Measurements from ENCODE around the gene EYA2.

The EYA2 gene

DNA sequence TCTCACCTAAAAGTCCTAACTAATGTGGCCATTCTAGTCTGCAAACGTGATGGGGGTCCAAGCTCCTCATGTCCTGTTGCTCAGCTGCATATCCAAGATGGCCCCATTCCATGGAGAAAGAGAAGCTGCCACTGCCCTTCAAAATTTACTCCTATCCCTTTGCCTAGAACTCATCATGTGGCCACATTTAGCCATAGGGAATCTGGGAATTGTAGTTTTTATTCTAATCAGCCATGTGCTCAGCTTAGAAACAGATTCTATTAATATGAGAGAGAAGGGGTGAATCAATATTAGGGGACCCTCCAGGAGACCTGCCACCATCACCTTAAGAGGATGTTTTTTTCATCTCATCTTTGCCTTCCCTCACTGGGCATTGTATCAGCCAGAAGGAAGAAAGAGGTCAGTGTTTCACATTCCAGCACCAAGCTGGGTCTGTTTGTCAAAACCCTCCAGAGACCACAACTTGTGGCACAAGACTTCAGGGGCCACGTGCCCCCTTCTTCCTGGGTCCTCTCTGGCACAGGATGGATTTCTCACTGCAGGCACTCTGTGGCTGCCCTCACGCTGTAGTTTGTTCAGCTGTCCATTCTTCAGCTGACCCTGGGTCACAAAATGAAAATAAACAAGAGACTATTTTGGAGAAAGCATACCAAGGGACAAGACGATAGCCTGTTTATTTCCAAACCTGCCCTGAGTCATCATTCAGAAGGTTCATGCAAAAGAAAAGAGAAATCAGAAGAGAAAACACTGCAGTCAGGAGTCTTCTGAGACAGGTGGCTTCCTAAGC lies 172.0 kb downstream of the EYA2 start:
- DNase-seq (ENCODE audit: low read depth): peak; percentile 89

DNA sequence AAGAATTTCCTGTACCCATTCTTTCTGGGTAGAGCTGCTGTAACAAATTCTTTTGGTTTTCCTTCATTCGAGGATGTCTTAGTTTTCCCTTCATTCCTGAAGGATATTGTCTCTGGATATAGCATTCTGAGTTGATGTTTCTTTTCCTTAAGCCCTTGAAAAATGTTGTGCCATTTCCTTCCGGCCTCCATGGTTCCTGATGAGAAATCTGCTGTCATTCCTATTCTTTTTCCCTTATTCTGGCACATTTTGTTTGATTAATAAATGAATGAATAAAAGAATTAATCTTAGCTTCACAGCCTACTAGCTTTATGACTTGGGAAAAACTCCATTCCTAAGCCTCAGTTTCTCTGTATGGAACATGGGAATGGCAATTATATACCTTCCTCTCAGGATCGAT lies 173.1 kb downstream of the EYA2 start:
- no peak for DNase-seq (ENCODE audit: low read depth)

DNA sequence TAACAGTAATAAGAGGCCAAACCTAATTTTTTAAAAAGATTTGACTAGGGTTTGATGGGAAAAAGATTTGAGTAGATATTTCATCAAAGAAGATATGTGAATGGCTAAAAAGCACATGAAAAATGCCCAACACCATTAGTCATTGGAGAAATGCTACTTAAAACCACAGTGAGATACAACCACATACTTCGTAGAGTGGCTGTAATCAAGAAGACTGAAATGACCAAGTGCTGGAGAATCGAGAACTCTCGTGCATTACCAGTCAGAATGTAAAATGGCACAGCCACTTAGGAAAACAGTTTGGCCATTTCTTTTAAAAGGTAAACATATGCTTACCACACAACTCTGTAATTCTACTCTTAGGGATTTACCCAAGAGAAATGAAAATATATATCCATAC lies 175.5 kb downstream of the EYA2 start:
- DNase-seq (ENCODE audit: low read depth): peak; percentile 82

DNA sequence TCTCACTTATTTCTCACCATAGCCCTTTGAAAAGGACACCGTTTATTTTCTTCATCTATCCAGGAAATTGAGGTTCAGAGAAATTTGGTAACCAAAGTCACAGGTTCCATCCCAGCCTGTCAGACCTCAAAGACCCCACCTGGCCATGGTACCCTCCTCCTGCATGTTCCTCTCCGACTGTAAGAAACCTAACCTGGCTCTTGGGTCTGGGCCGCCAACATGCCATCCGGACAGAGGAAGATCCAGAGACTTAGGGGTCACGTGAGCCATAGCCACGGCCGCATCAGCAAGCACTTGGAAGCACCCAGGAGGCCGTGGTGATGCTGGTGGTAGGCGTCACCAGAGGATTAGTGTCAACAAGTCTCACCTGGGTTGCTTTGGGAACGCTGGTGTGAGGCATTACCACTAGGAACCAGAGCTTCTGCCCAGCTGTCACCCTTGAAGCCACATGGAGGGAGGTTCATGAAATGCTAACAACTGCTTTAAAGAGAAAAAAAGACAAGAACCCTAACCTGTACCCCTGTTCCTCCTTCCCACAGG lies 177.1 kb downstream of the EYA2 start:
- no peak for DNase-seq (ENCODE audit: low read depth)

DNA sequence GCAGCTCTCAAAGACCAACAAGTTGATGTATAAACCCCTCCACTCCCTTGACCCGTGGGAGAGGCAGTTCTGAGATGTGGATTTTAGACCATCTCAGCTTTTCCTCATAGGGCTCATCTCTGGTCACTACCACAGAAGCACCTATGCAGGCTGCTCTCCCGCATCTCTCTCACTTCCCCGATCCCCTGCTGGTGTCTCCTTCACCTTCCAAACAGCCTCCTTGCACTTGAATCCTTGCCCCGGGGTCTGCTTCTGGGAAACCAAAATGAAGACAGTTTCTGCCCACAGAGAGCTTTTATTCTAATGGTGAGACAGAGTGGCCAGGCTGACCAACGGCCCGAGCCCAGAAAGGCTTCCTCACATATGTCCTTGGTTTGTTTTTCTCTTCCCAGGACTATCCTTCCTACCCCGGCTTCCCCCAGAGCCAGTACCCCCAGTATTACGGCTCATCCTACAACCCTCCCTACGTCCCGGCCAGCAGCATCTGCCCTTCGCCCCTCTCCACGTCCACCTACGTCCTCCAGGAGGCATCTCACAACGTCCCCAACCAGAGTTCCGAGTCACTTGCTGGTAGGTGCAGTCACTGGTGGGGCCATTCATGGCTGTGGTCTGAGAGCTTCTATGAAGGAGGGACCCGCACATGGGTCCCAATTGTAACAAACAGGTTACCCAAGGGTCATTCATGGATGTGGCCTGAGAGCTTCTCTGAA lies 179.3 kb downstream of the EYA2 start:
- DNase-seq (ENCODE audit: low read depth): no peak

DNA sequence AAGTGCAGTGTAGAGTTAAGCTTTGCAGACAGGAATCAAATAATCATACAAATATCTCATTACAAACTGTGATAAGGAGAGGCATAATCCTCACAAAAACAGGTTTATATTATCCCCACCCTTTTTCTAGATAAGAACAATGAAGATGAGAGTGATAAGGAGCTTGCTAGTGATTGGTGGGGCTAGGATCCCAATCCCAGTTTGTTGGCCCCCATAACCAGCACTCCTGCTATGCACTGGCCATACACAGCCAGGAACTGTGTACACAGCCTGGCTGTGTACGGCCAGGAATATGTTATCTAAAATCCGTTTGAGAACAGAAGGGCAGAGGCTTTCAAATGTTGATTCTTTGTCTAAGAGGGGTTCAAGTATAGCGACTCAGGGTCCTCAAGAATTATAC lies 180.6 kb downstream of the EYA2 start:
- no peak for DNase-seq (ENCODE audit: low read depth)

DNA sequence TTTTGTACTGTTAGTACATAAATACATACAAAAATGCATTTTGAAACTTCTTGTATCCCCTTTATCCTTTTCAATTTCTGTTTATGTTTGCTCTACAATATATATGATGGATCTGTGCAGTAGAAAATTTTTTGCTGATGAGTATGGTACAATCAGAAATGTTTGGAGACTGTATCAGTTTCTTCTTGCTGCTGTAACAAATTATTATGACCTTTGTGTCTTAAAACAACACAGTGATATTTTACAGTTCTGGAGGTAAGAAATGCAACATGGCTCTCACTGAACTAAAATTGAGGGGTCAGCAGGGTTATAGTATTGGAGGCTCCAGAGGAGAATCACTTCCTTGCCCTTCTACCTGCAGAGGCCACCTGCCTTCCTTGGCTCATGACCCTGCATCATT lies 184.4 kb downstream of the EYA2 start:
- no peak for DNase-seq (ENCODE audit: low read depth)

DNA sequence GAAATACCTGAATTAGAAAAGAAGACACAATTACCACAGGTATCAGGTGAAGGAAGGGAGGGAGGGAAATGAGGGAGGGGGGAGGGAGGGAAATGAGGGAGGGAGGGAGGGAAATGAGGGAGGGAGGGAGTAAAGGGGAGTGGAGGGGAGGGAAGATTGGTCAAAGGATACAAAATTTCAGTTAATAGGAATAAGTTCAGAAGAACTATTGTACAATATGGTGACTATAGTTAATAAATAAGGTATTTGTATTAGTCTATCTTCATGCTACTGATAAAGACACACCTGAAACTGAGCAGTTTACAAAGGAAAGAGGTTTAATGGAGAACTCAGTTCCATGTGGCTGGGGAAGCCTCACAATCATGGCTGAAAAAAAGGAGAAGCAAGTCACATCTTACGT lies 185.7 kb downstream of the EYA2 start:
- DNase-seq (ENCODE audit: low read depth): no peak

DNA sequence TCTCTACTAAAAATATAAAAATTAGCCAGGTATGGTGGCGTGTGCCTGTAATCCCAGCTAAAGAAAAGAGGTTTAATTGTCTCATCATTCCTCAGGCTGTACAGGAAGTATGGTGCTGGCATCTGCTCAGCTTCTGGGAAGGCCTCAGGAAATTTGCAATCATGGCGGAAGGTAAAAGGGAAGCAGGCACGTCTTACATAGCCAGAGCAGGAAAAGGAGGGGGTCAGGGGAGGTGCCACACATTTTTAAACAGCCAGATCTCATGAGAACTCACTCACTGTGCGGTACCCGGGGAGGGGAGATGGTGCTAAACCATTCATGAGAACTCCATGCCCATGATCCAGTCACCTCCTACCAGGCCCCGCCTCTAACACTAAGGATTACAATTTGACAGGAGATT lies 191.7 kb downstream of the EYA2 start:
- DNase-seq (ENCODE audit: low read depth): no peak

DNA sequence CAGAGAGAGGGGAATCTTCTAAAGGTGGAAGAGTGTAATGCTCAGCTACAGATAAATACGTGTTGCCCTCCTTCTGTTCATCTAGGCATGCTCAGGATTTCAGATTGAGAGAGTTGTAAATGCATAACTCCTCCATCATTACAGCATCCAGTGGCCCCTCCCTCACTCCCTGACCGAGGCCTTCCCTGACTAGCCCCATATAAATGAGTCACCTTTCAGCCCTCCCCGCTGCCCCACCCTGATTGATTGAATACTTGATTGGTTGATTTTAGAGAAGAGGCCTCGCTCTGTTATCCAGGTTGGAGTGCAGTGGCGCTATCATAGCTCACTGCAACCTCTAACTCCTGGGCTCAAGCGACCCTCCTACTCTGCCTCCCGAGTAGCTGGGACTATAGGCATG lies 193.7 kb downstream of the EYA2 start:
- no peak for DNase-seq (ENCODE audit: low read depth)

DNA sequence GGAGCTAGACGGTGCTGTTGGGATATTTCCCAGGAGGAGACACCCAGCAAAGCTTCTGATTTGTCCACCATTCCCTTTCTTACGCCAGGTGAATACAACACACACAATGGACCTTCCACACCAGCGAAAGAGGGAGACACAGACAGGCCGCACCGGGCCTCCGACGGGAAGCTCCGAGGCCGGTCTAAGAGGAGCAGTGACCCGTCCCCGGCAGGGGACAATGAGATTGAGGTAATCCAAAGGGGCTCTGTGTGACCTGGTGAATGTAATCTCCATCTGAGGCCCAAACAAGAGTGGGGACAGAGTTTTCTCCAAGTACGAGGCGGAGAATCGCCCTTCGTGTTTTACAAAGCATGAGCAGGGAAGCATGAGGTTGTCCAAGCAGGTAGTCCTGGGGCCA lies 194.5 kb downstream of the EYA2 start:
- DNase-seq (ENCODE audit: low read depth): no peak

DNA sequence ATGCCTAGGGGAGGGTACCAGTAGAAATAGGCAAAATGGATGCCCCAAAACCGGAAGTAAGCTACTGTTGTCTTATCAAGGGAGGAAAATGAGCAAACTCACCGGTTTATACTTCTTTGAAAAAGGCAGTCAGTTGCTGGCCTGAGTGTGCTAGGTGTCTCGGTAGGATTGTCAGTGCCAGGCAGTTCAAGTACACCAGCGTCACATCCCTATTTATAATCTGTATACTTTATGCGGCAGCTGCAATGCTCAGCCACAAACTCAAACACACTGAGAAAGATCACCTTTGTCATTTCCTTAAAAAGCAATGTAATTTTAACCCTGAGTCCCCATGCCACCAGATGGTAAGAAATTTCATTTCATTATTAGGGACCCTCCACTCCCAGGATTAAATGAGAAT lies 196.2 kb downstream of the EYA2 start:
- DNase-seq (ENCODE audit: low read depth): no peak

DNA sequence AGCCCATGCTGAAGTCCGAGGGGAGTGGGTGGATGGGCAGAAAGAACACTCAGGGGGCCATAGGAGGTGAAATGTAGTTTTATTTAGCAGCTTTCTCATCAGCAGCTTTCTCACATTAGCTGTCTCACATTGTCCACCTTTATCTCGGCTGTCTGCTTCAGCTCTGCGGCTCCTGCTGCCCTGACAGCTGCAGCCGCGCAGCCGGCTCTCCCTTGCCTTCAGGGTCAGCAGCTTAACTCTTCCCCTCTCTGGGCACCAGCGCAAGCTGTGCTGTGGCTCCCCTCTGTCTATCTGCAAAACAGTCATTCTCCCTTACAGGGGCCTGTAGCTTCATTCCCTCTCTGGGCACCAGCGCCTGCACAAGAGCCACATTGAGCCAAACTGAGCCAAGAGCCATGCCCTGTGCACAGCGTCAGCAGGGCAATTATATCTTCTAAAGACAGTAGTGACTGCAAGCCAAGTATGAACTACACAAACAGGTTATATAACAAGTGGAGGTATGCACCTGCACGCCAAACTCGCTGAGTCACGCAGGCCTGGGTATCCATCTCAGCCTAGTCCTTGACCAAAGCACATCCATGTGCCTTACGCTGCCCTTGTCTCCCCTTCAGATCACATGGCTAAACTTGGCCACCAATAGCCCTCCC lies 198.8 kb downstream of the EYA2 start:
- no peak for DNase-seq (ENCODE audit: low read depth)

DNA sequence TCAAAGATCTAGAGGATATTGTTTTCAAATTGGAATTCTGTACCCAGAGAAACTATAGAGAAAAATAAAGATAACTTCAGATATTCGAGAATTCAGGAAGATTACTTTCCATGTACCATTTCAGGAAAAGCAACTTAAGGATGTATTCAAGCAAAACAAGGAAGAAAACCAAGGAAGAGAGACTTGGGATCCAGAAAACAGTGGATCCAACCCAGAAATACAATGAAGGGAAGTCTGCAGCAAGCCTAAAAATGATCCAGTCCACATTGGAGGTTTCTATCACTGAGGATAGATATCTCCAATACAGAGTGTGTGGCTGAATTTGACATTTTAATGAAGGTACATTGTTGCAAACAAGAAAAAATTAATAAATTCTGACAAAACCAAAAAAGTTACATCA lies 201.0 kb downstream of the EYA2 start:
- no peak for DNase-seq (ENCODE audit: low read depth)

DNA sequence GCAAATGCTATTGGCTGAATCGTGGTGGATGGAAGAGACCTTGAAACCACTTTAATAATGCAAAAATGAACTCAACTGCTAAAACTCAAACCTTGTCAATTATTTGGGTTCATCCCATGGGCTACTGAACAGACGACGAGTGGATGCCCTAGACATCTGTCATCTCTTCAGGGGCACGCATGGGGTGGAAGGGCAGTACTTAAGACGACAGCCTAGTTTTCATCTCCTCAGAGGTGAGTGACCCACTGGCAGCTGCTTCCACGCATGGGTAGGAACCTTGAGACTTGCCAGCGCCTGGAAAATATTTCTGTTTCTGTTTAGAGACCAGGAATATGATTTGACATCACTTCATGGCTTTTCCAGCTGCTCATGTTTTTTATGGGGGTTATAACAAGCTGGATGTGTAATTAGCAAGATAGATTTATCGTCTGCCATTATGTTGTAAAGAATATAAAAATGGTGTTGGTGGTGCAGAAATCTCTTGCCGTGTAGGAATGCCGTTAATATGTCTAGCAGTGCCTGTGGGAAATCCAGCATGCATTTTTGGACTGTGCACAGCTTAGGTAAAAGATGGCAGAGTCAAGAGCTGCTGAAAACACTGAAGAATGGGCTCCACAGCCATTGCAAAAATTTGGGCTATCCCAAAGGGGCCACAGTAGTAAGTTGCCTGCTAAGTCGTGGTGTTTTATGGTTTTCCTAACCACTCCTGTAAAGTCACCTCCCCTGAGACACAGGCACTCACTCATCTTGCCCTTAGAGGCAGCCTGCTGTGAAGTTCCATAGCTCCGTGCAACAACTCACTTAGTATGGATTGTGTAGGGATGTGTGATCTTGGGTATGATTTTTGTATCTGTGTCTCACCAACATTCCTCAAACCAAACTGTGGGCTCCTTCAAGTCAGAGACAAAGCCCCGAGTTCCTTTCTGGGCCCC lies 203.3 kb downstream of the EYA2 start:
- no peak for DNase-seq (ENCODE audit: low read depth)

DNA sequence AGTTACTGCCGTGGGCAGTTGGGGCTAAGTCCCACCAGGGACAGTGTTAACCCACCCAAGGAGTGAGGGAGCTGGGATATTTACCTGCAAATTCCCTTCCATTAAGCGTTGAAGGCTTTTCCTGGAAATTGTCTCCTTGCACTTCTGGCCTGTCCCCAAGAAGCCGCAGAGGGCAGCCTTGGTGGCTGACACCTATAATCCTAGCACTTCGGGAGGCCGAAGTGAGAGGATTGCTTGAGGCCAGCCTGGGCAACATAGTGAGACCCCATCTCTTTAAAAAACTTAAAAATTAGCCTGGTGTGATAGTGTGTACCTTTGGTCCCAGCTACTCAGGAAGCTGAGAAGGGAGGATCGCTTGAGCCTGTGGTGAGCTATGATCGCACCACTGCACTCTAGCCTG lies 204.4 kb downstream of the EYA2 start:
- DNase-seq (ENCODE audit: low read depth): no peak

DNA sequence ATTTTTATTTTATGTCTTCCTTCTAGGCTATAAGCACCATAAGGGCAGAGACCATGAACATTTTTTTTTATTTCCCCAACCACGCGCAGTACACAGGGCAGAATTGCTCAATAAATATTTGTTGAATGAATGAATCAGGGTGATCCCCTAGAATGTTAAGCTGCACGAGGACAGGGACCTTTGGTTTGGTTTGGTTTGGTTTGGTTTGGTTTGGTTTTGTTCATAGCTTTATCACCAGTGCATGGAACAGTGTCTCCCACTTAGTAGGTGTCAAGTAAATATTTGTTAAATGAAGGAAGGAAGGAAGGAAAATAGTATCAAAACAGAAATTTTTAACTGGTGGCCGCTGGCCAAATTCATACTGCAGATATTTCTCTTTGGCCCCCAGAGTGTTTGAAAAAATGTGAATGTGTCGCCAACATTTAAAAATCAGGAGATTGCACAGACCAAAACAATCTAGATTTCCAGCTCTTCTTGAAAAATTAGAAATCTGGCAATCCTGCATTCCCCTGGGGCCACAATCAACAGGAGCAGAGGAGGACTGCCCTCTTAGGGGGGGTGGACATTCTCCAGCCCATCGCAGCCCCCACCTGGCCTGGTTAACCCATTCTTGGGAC lies 205.3 kb downstream of the EYA2 start:
- DNase-seq (ENCODE audit: low read depth): peak; percentile 85

DNA sequence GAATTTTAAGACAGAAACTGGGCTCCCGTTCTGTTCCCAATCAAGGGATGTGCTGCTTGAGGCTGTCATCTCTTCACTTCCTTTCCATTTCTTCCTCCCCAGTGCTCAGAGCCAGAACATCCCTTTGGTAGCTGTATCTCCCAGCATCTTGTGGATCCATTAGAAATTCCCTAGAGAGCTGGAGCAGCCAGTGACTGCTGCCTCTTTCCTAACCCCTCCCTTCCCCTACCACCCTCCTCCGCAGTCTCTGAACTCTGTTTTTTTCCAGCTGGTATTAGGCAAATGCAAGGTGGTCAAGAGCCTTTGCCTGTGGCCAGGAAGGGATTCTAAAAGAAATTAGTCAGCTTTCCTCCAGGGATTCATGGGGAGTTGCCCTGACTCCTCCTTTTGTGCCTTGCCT lies 208.0 kb downstream of the EYA2 start:
- DNase-seq (ENCODE audit: low read depth): no peak

DNA sequence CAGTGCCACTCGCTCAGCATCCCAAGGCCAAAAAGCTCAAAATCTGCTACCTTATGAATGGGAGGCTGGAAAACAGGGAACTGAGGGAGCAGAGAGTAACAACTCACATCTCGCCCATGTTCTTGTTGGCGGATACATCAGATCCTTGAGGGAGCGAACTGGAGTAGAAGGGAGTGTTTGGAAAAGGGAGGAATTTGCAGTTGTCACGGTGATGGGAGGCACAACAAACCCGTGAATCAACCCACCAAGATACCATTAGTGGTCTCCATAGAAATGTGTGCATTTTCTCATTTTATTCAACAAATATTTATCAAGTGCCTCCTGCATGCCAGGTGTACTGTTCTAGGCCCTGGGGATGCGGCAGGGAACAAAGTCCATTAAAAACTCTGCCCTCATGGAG lies 212.1 kb downstream of the EYA2 start:
- no peak for DNase-seq (ENCODE audit: low read depth)

DNA sequence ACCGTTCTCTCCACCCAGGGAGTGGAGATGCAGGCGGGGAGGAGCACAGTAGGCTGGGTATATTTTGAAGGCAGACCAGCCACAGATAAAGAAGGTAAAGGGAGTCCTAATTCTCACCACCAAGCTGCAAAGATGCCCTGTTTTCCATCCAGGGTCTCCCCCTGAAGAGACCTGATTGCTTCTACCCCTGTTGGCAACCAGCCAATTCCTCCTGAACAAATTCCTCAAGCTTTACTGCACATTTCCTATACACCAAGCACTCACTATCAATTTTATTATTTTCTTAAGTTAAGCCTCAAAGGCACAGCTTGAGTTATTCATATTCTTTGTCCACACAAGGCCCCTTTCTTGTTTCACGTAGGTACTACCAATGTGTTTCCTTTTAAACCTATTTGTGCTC lies 214.4 kb downstream of the EYA2 start:
- DNase-seq (ENCODE audit: low read depth): no peak

DNA sequence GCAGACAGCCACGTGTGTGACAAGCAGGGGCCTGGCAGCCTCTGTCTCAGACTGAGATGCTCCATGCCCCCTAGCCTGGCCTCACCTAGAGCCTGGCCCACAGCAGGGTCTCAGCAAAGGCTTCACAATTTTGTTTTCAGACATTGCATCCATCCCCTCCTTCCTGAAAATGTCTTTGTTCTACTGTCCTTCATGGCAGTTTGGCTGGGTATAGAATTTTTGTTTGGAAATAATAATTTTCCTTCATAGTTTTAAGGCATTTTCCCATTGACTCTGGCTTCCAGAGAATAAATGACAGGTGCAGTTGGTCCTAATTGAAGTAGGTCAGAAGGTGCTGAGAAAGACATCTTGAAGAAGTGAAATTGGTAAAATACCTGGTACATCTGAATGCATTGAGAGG lies 216.2 kb downstream of the EYA2 start:
- DNase-seq (ENCODE audit: low read depth): no peak

DNA sequence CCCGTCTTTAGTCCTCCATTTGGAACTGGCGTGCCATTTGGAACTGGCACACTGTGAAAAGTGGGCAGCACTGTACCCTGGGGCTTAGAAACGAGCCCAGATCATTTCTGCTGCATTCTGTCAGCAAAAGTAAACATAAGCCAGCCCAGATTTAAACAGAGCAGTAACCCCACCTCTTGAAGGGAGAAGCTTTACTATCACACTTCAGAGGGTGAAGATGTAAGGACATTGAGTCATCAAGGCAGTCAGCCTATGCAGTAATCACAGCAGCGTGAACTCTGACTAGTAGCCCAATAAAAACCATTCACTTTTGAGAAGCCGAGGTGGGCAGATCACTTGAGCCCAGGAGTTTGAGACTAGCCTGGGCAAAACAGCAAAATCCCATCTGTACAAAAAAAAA lies 216.9 kb downstream of the EYA2 start:
- peak; percentile 52 for DNase-seq (ENCODE audit: low read depth)

Data from iris pigment epithelial cell (primary cell).